ENCODE measurements around the gene BRME1. TPM values are rescaled to one million over a fixed set of nuclear protein-coding genes. Genes with fewer than 3 reads are reported as not detected.

Gene BRME1
- total and polyA plus RNA-seq, 4 experiments from 2014 or later = 0.35 to 3.8 (median 1.7) TPM

- Histone ChIP-seq H3K36me3 (ENCODE audit: insufficient read depth, low read length) (no peaks in the 10 kb centered on the region), H3K4me1 (ENCODE audit: insufficient read depth, low read length) (peaks cover 39% of the 10 kb centered on the region), H3K9me3 (ENCODE audit: control insufficient read depth in 1 of 2, low read length in 2 of 2) (no peaks in the 10 kb centered on the region), H3K27ac (ENCODE audit: low read depth, low read length) (peak overlapping the region; percentile 64), H3K4me3 (ENCODE audit: low read length in 2 of 2) (peak overlapping the region in 1 of 2 donors; percentile 25), H3K27me3 (ENCODE audit: insufficient read depth, low read length) (no peaks in the 10 kb centered on the region)
- ChIA-PET CTCF (ENCODE audit: partially characterized antibody) (interaction anchor here (0.5 to 11.8 kb wide), 34 partner anchors 10 to 600 kb away, joined by 3 to 111 read pairs (median 4); partner anchors contain the start of genes ASF1B, C19orf67, DCAF15 and IL27RA), POLR2A (ENCODE audit: partially characterized antibody) (interaction anchor here (1.0 to 5.0 kb wide), 14 partner anchors 34 to 236 kb away, joined by 3 to 43 read pairs (median 4); partner anchors contain the start of genes DCAF15, IL27RA, MISP3 and PRKACA)
- DNase-seq = peak; percentile 95 to 96 (median 96)
- H3K36me3 Mint-ChIP-seq = no peaks in the 10 kb centered on the region
- H3K4me1 Mint-ChIP-seq = peaks cover 22 to 44% (median 35%) of the 10 kb centered on the region in 4 donors
- intact Hi-C loops (cut with micrococcal nuclease) = loop anchor here (1.0 to 5.0 kb wide), 13 partner anchors 23 to 467 kb away; partner anchors contain the start of genes DCAF15, PRKACA and RFX1
- H3K27ac Mint-ChIP-seq = peak overlapping the region; percentile 78 to 89 (median 84)
- H3K27me3 Mint-ChIP-seq = no peaks in the 10 kb centered on the region
- no peaks in the 10 kb centered on the region for H3K9me3 Mint-ChIP-seq
- peak overlapping the region; percentile 56 to 85 (median 66) for H3K4me3 Mint-ChIP-seq
Observed at GRCh38 chr19:13880059-13881043, 25.6 kb downstream of the BRME1 start.

DNA sequence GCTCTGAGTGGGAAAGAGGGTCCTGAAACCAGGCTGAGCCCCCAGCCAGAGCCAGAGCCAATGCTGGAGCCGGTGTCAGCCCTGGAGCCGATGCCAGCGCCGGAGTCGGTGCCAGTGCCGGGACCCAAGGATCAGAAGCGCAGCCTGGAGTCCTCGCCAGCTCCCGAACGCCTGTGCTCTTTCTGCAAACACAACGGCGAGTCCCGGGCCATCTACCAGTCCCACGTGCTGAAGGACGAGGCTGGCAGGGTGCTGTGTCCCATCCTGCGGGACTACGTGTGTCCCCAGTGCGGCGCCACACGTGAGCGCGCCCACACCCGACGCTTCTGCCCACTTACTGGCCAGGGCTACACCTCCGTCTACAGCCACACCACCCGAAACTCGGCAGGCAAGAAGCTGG lies 28.6 kb downstream of the BRME1 start:
- POLR2A ChIA-PET (ENCODE audit: partially characterized antibody) = interaction anchor here (0.6 to 1.0 kb wide), 3 partner anchors 103 to 259 kb away, joined by 3 to 4 read pairs (median 3); partner anchors contain the start of genes ASF1B and C19orf53
- H3K27ac ChIP-seq (ENCODE audit: low read depth, low read length) = no peak overlapping the region
- peaks cover 20 to 37% (median 29%) of the 10 kb centered on the region in 4 donors for H3K4me1 Mint-ChIP-seq

GRCh38 chr19:13876834-13877233 lies 29.1 kb downstream of the BRME1 start, which contains the start of gene NANOS3:
NANOS3 (plus strand) TSS chr19:13877134; CDS start chr19:13877249, 115 bp downstream.
- Histone ChIP-seq H3K4me1 (ENCODE audit: insufficient read depth, low read length) (peaks cover 21% of the 10 kb centered on the region), H3K9me3 (ENCODE audit: control insufficient read depth in 1 of 2, low read length in 2 of 2) (no peaks in the 10 kb centered on the region), H3K4me3 (ENCODE audit: low read length in 2 of 2) (no peak within 1 kb of the TSS), H3K36me3 (ENCODE audit: insufficient read depth, low read length) (no peaks in the 10 kb centered on the region), H3K27me3 (ENCODE audit: insufficient read depth, low read length) (no peaks in the 10 kb centered on the region), H3K27ac (ENCODE audit: low read depth, low read length) (no peak within 1 kb of the TSS)
- no peak for DNase-seq
- intact Hi-C loops (cut with micrococcal nuclease) = no loop called here
- peak within 1 kb of the TSS in 1 of 7 donors; percentile 46 for H3K27ac Mint-ChIP-seq
- no peaks in the 10 kb centered on the region for H3K9me3 Mint-ChIP-seq
- no peaks in the 10 kb centered on the region for H3K36me3 Mint-ChIP-seq
- no peak within 1 kb of the TSS for H3K4me3 Mint-ChIP-seq
- ChIA-PET CTCF (ENCODE audit: partially characterized antibody) (interaction anchor here (1.3 to 11.8 kb wide), 3 partner anchors 169 to 195 kb away, joined by 3 to 111 read pairs (median 4); partner anchors contain the start of gene MISP3), POLR2A (ENCODE audit: partially characterized antibody) (interaction anchor here (0.6 to 1.0 kb wide), 2 partner anchors 200 to 260 kb away, joined by 3 to 4 read pairs; partner anchors contain the start of gene ASF1B)
- H3K4me1 Mint-ChIP-seq = peaks cover 15 to 32% (median 24%) of the 10 kb centered on the region in 4 donors
- H3K27me3 Mint-ChIP-seq = peaks cover 1 to 8% of the 10 kb centered on the region in 2 donors

More for the DNA sequence above, 28.6 kb downstream of the BRME1 start:
- intact Hi-C loops (cut with micrococcal nuclease) = no loop called here
- H3K4me3 Mint-ChIP-seq = no peak overlapping the region
- no peaks in the 10 kb centered on the region for H3K36me3 Mint-ChIP-seq
- H3K36me3 ChIP-seq (ENCODE audit: insufficient read depth, low read length) = no peaks in the 10 kb centered on the region
- no peaks in the 10 kb centered on the region for H3K9me3 Mint-ChIP-seq
- H3K4me1 ChIP-seq (ENCODE audit: insufficient read depth, low read length) = peaks cover 26% of the 10 kb centered on the region
- no peaks in the 10 kb centered on the region for H3K9me3 ChIP-seq (ENCODE audit: control insufficient read depth in 1 of 2, low read length in 2 of 2)
- H3K4me3 ChIP-seq (ENCODE audit: low read length in 2 of 2) = no peak overlapping the region
- peaks cover 1 to 8% of the 10 kb centered on the region in 2 donors for H3K27me3 Mint-ChIP-seq
- no peaks in the 10 kb centered on the region for H3K27me3 ChIP-seq (ENCODE audit: insufficient read depth, low read length)
- no peak for DNase-seq
- CTCF ChIA-PET (ENCODE audit: partially characterized antibody) = interaction anchor here (1.6 to 11.8 kb wide), 3 partner anchors 168 to 199 kb away, joined by 4 to 111 read pairs (median 41); partner anchors contain the start of gene MISP3
- H3K27ac Mint-ChIP-seq = no peak overlapping the region

DNA sequence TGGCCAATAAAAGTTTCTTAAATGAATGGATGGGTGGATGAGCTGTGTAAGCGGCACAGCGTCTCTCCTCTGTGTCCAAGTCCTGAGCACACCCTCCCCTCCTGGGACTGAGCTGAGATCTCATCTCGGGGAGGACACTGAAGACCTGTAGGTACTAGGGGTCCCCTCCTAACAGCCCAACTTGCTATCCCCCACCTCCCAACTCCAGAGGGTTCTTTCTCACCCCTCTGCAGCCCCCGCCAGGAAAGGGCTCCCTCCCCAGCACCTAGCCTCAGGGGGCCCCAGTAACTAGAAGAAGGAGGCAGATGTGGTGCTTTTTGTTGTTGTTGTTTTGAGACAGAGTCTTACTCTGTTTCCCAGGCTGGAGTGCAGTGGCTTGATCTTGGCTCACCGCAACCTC lies 30.1 kb downstream of the BRME1 start:
- Histone ChIP-seq H3K9me3 (ENCODE audit: control insufficient read depth in 1 of 2, low read length in 2 of 2) (no peaks in the 10 kb centered on the region), H3K4me3 (ENCODE audit: low read length in 2 of 2) (no peak overlapping the region), H3K36me3 (ENCODE audit: insufficient read depth, low read length) (no peaks in the 10 kb centered on the region), H3K4me1 (ENCODE audit: insufficient read depth, low read length) (peaks cover 11% of the 10 kb centered on the region), H3K27me3 (ENCODE audit: insufficient read depth, low read length) (no peaks in the 10 kb centered on the region), H3K27ac (ENCODE audit: low read depth, low read length) (no peak overlapping the region)
- Mint-ChIP-seq H3K27ac (peak overlapping the region in 2 of 7 donors; percentile 17 to 46), H3K4me1 (peaks cover 9 to 22% (median 14%) of the 10 kb centered on the region in 4 donors), H3K27me3 (peaks cover 4 to 8% of the 10 kb centered on the region in 2 donors), H3K4me3 (no peak overlapping the region), H3K9me3 (no peaks in the 10 kb centered on the region), H3K36me3 (no peaks in the 10 kb centered on the region)
- intact Hi-C loops (cut with micrococcal nuclease) = no loop called here
- CTCF ChIA-PET (ENCODE audit: partially characterized antibody) = interaction anchor here (1.0 to 1.8 kb wide), 4 partner anchors 13 to 184 kb away, joined by 3 to 13 read pairs (median 4); no protein-coding TSS in a partner anchor
- POLR2A ChIA-PET (ENCODE audit: partially characterized antibody) = interaction anchor here (0.6 kb wide), 3 partner anchors 89 to 160 kb away, joined by 3 to 5 read pairs (median 4); no protein-coding TSS in a partner anchor
- no peak for DNase-seq

- no peaks in the 10 kb centered on the region for H3K9me3 Mint-ChIP-seq
- Histone ChIP-seq H3K4me3 (ENCODE audit: low read length in 2 of 2) (no peak overlapping the region), H3K9me3 (ENCODE audit: control insufficient read depth in 1 of 2, low read length in 2 of 2) (no peaks in the 10 kb centered on the region), H3K36me3 (ENCODE audit: insufficient read depth, low read length) (no peaks in the 10 kb centered on the region), H3K4me1 (ENCODE audit: insufficient read depth, low read length) (no peaks in the 10 kb centered on the region), H3K27me3 (ENCODE audit: insufficient read depth, low read length) (no peaks in the 10 kb centered on the region), H3K27ac (ENCODE audit: low read depth, low read length) (no peak overlapping the region)
- no peaks in the 10 kb centered on the region for H3K36me3 Mint-ChIP-seq
- peaks cover 2 to 11% (median 5%) of the 10 kb centered on the region in 4 donors for H3K4me1 Mint-ChIP-seq
- POLR2A ChIA-PET (ENCODE audit: partially characterized antibody) = no interaction called here
- CTCF ChIA-PET (ENCODE audit: partially characterized antibody) = interaction anchor here (1.4 kb wide), 1 partner anchor 179 kb away, joined by 3 read pairs; no protein-coding TSS in a partner anchor
- intact Hi-C loops (cut with micrococcal nuclease) = no loop called here
- no peak for DNase-seq
- H3K27ac Mint-ChIP-seq = no peak overlapping the region
- H3K27me3 Mint-ChIP-seq = peaks cover 7 to 10% of the 10 kb centered on the region in 2 donors
- peak overlapping the region in 1 of 8 donors; percentile 25 for H3K4me3 Mint-ChIP-seq
Observed at GRCh38 chr19:13873834-13874515, 31.9 kb downstream of the BRME1 start.

- H3K27me3 Mint-ChIP-seq = peaks cover 10 to 13% of the 10 kb centered on the region in 2 donors
Observed at GRCh38 chr19:13872695-13873389, 33.1 kb downstream of the BRME1 start.

More at GRCh38 chr19:13872695-13873389, 33.1 kb downstream of the BRME1 start:
- Histone ChIP-seq H3K9me3 (ENCODE audit: control insufficient read depth in 1 of 2, low read length in 2 of 2) (no peaks in the 10 kb centered on the region), H3K36me3 (ENCODE audit: insufficient read depth, low read length) (no peaks in the 10 kb centered on the region), H3K27me3 (ENCODE audit: insufficient read depth, low read length) (no peaks in the 10 kb centered on the region), H3K27ac (ENCODE audit: low read depth, low read length) (no peak overlapping the region), H3K4me3 (ENCODE audit: low read length in 2 of 2) (no peak overlapping the region), H3K4me1 (ENCODE audit: insufficient read depth, low read length) (no peaks in the 10 kb centered on the region)
- peaks cover 2 to 11% (median 5%) of the 10 kb centered on the region in 4 donors for H3K4me1 Mint-ChIP-seq
- ChIA-PET POLR2A (ENCODE audit: partially characterized antibody) (interaction anchor here (0.5 kb wide), 1 partner anchor 168 kb away, joined by 4 read pairs; no protein-coding TSS in a partner anchor), CTCF (ENCODE audit: partially characterized antibody) (interaction anchor here (0.7 to 1.6 kb wide), 5 partner anchors 11 to 264 kb away, joined by 3 to 4 read pairs (median 4); partner anchors contain the start of gene ASF1B)
- H3K36me3 Mint-ChIP-seq = no peaks in the 10 kb centered on the region
- no peaks in the 10 kb centered on the region for H3K9me3 Mint-ChIP-seq
- intact Hi-C loops (cut with micrococcal nuclease) = no loop called here
- DNase-seq = peak in 1 of 5 donors; percentile 22
- H3K4me3 Mint-ChIP-seq = peak overlapping the region; percentile 26 to 80 (median 59)
- H3K27ac Mint-ChIP-seq = peak overlapping the region in 3 of 7 donors; percentile 68 to 72 (median 70)
